HG02885 (cell line): Measurements from ENCODE around the gene BACE2.
"Not testable (repeated sequence)": the region's sequence is repeated elsewhere in the genome, so short reads cannot be mapped to it uniquely, and the experiment has no call there.

Experiments used
- ATAC-seq: cut with Tn5 transposase; IDR thresholded peaks from one replicate; pipeline ENCODE4 v1.9.1; 2021; ENCODE audit warnings: mild to moderate bottlenecking; ENCODE audit not compliant: unreplicated experiment, poor library complexity

The BACE2 gene

GRCh38 chr21:41256231-41256630 is 88.3 kb downstream of the BACE2 start:
- ATAC-seq: not testable (repeated sequence)

- no peak for ATAC-seq
These were observed 89.1 kb downstream of the BACE2 start for GRCh38 chr21:41256771-41257702.

GRCh38 chr21:41258617-41259016 is 90.7 kb downstream of the BACE2 start:
- ATAC-seq: no peak

GRCh38 chr21:41260428-41260827 is 92.5 kb downstream of the BACE2 start:
- ATAC-seq: no peak

- ATAC-seq: no peak
These were observed 99.4 kb downstream of the BACE2 start for GRCh38 chr21:41267346-41267745.

- no peak for ATAC-seq
These were observed 101.6 kb downstream of the BACE2 start for GRCh38 chr21:41269535-41269934.

- no peak for ATAC-seq
These were observed 109.2 kb downstream of the BACE2 start for GRCh38 chr21:41277196-41277595.

- ATAC-seq: no peak
These were observed 109.9 kb downstream of the BACE2 start for GRCh38 chr21:41277846-41278245.

GRCh38 chr21:41280115-41280919 is 112.4 kb downstream of the BACE2 start:
- ATAC-seq: no peak

GRCh38 chr21:41282412-41282811 is 114.5 kb downstream of the BACE2 start:
- no peak for ATAC-seq

GRCh38 chr21:41283211-41283818 is 115.4 kb downstream of the BACE2 start:
- ATAC-seq: peak; percentile 78

- ATAC-seq: no peak
These were observed 121.5 kb downstream of the BACE2 start for GRCh38 chr21:41289431-41289830.

- no peak for ATAC-seq
These were observed 122.3 kb downstream of the BACE2 start for GRCh38 chr21:41290106-41290799.

GRCh38 chr21:41294548-41295231 is 126.7 kb downstream of the BACE2 start:
- ATAC-seq: no peak

- ATAC-seq: no peak
These were observed 127.8 kb downstream of the BACE2 start for GRCh38 chr21:41295721-41296254.

- ATAC-seq: no peak
These were observed 135.0 kb downstream of the BACE2 start for GRCh38 chr21:41302976-41303375.

GRCh38 chr21:41304068-41304720 is 136.2 kb downstream of the BACE2 start:
- no peak for ATAC-seq

- ATAC-seq: no peak
These were observed 139.3 kb downstream of the BACE2 start for GRCh38 chr21:41307219-41307618.
